ENCODE results near the gene SCYGR7. TPM values are rescaled to one million over a fixed set of nuclear protein-coding genes. Genes with fewer than 3 reads are reported as not detected.

Gene SCYGR7
- total RNA-seq, 1 donor from 2014 or later, result not detected

GRCh38 chr2:227710986-227711385 lies 17.1 kb upstream of the SCYGR7 start:
- TF ChIP-seq CTCF (IDR thresholded peaks at IDR 0.05), result no peak
- no peak for TF ChIP-seq EZH2 (IDR thresholded peaks at IDR 0.05)
- TF ChIP-seq EZH2phosphoT487 (IDR thresholded peaks at IDR 0.05), result no peak
- H3K9ac ChIP-seq, result no peak overlapping the region
- H2AFZ ChIP-seq (replicated peaks), result no peak overlapping the region
- Mint-ChIP-seq H3K27ac (no peak overlapping the region), H3K27me3 (ENCODE audit: insufficient read depth, low read depth) (peaks cover 3% of the 10 kb centered on the region), H3K36me3 (no peaks in the 10 kb centered on the region), H3K9me3 (no peaks in the 10 kb centered on the region), H3K4me1 (no peaks in the 10 kb centered on the region), H3K4me3 (no peak overlapping the region)
- no peak overlapping the region for H3K27ac ChIP-seq
- H4K20me1 ChIP-seq (ENCODE audit: low read depth), result no peaks in the 10 kb centered on the region
- H3K79me2 ChIP-seq (ENCODE audit: low read depth), result no peaks in the 10 kb centered on the region
- H3K27me3 ChIP-seq, result no peaks in the 10 kb centered on the region
- no peaks in the 10 kb centered on the region for H3F3A ChIP-seq (ENCODE audit: low read depth)
- DNase-seq (ENCODE audit: low spot score), result no peak
- H3K4me2 ChIP-seq, result no peak overlapping the region
- no peaks in the 10 kb centered on the region for H3K36me3 ChIP-seq
- no peak overlapping the region for H3K4me3 ChIP-seq
- H3K9me3 ChIP-seq (ENCODE audit: low read depth), result no peaks in the 10 kb centered on the region
- no peaks in the 10 kb centered on the region for H3K4me1 ChIP-seq

GRCh38 chr2:227713291-227713690 lies 14.8 kb upstream of the SCYGR7 start:
- Histone ChIP-seq H3F3A (ENCODE audit: low read depth) (peaks cover 10% of the 10 kb centered on the region), H3K9me3 (ENCODE audit: low read depth) (no peaks in the 10 kb centered on the region), H3K79me2 (ENCODE audit: low read depth) (no peaks in the 10 kb centered on the region), H4K20me1 (ENCODE audit: low read depth) (no peaks in the 10 kb centered on the region), H3K4me3 (no peak overlapping the region), H3K9ac (no peak overlapping the region), H3K36me3 (no peaks in the 10 kb centered on the region), H3K4me1 (no peaks in the 10 kb centered on the region), H3K27me3 (peaks cover 19% of the 10 kb centered on the region), H2AFZ (replicated peaks) (no peak overlapping the region), H3K27ac (no peak overlapping the region), H3K4me2 (no peak overlapping the region)
- TF ChIP-seq EZH2phosphoT487 (IDR thresholded peaks at IDR 0.05) (no peak), EZH2 (IDR thresholded peaks at IDR 0.05) (no peak), CTCF (IDR thresholded peaks at IDR 0.05) (no peak)
- DNase-seq (ENCODE audit: low spot score), result no peak
- Mint-ChIP-seq H3K4me1 (peaks cover 3% of the 10 kb centered on the region), H3K36me3 (no peaks in the 10 kb centered on the region), H3K27me3 (ENCODE audit: insufficient read depth, low read depth) (peaks cover 9% of the 10 kb centered on the region), H3K4me3 (no peak overlapping the region), H3K27ac (no peak overlapping the region), H3K9me3 (no peaks in the 10 kb centered on the region)

GRCh38 chr2:227716501-227716900 lies 11.6 kb upstream of the SCYGR7 start:
- Histone ChIP-seq H3K9me3 (ENCODE audit: low read depth) (no peaks in the 10 kb centered on the region), H3K79me2 (ENCODE audit: low read depth) (no peaks in the 10 kb centered on the region), H4K20me1 (ENCODE audit: low read depth) (no peaks in the 10 kb centered on the region), H3K4me3 (no peak overlapping the region), H3K36me3 (no peaks in the 10 kb centered on the region), H3K4me2 (no peak overlapping the region), H3K27me3 (peaks cover 19% of the 10 kb centered on the region), H3F3A (ENCODE audit: low read depth) (peaks cover 10% of the 10 kb centered on the region), H3K27ac (no peak overlapping the region), H3K9ac (no peak overlapping the region), H2AFZ (replicated peaks) (no peak overlapping the region), H3K4me1 (no peaks in the 10 kb centered on the region)
- Mint-ChIP-seq H3K4me1 (peaks cover 3% of the 10 kb centered on the region), H3K9me3 (no peaks in the 10 kb centered on the region), H3K27ac (no peak overlapping the region), H3K4me3 (no peak overlapping the region), H3K36me3 (no peaks in the 10 kb centered on the region), H3K27me3 (ENCODE audit: insufficient read depth, low read depth) (peaks cover 13% of the 10 kb centered on the region)
- TF ChIP-seq EZH2 (IDR thresholded peaks at IDR 0.05), result no peak
- TF ChIP-seq EZH2phosphoT487 (IDR thresholded peaks at IDR 0.05), result no peak
- TF ChIP-seq CTCF (IDR thresholded peaks at IDR 0.05), result no peak
- DNase-seq (ENCODE audit: low spot score), result no peak
